ENCODE results near the gene NIPSNAP2.
"Not testable (repeated sequence)": the region's sequence is repeated elsewhere in the genome, so short reads cannot be mapped to it uniquely, and the experiment has no call there.

Gene NIPSNAP2

DNA sequence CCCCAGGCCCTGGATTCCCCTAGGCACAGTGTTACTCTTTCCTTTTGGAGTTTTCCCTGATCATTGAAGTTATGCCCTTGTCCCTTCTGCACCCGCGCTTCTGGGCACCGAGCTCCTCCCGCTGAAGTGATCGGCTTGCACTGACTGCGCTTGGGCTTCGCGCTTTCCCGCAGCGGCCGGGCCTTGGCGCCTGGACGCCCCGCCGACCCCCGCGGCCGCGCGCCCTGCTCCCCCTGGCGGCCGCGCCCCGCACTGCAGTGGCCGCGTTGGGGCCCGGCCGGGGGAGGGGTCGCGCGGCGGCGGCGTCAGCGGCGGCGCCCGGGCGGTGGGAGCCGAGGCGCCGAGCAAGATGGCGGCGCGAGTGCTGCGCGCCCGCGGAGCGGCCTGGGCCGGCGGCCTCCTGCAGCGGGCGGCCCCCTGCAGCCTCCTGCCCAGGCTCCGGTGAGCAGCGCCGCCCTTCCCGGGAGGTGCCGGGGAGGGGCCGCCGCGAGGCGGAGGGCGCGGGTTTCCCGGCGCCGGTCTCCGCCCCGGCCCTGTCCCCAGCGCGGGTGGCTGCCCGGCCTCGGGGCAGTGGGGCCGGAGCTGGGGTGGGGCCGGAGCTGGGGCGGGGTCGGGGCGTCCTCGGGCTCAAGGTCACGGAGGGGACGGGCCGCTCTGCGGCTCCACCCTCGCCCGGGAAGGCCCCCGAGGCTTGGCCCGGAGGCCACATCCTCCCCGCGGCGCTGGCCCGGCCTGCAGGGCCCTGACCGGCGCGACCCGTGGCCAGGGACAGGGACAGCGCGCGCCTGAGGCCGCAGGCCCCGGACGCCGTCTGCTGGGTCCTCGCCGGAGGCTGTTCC is at the start of gene NIPSNAP2:
Gene NIPSNAP2, plus strand, starts transcription at position 325 of the 839 bp plus-strand sequence. Its CDS starts 25 bp downstream, at position 350.
- H3K9me3 Mint-ChIP-seq: no peaks in the 10 kb centered on the region
- H3K27me3 Mint-ChIP-seq (ENCODE audit: low read depth): no peaks in the 10 kb centered on the region
- peak within 1 kb of the TSS; percentile 84 for H3K4me3 Mint-ChIP-seq
- peaks cover 6% of the 10 kb centered on the region for H3K36me3 Mint-ChIP-seq (ENCODE audit: low read depth)
- peak within 1 kb of the TSS; percentile 91 for H3K27ac Mint-ChIP-seq
- H3K4me1 Mint-ChIP-seq (ENCODE audit: low read depth): peaks cover 14% of the 10 kb centered on the region
- peak; percentile 70 for DNase-seq (ENCODE audit: low spot score)

DNA sequence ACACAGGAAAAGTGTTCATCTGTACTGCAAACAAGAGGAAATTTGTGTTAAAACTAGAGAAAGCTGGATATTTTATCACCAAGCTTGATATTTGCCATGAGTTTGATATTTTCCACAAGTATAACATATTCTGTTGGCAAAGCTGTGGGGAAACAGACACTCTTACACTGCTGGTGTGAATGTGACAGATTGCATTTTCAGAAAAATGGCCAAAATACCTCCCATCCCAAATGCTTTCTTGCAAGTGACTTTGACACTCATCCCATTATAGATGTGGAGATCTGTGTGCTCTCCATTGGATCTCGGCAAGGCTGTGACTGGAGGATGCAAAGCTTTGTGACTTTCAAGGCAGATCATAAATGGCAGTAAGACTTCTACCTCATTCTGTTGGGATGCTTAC is 46.6 kb upstream of the NIPSNAP2 start:
- H3K4me3 Mint-ChIP-seq: no peak overlapping the region
- no peaks in the 10 kb centered on the region for H3K36me3 Mint-ChIP-seq (ENCODE audit: low read depth)
- no peak overlapping the region for H3K27ac Mint-ChIP-seq
- H3K9me3 Mint-ChIP-seq: no peaks in the 10 kb centered on the region
- no peak for DNase-seq (ENCODE audit: low spot score)
- H3K4me1 Mint-ChIP-seq (ENCODE audit: low read depth): peaks cover 4% of the 10 kb centered on the region
- no peaks in the 10 kb centered on the region for H3K27me3 Mint-ChIP-seq (ENCODE audit: low read depth)

DNA sequence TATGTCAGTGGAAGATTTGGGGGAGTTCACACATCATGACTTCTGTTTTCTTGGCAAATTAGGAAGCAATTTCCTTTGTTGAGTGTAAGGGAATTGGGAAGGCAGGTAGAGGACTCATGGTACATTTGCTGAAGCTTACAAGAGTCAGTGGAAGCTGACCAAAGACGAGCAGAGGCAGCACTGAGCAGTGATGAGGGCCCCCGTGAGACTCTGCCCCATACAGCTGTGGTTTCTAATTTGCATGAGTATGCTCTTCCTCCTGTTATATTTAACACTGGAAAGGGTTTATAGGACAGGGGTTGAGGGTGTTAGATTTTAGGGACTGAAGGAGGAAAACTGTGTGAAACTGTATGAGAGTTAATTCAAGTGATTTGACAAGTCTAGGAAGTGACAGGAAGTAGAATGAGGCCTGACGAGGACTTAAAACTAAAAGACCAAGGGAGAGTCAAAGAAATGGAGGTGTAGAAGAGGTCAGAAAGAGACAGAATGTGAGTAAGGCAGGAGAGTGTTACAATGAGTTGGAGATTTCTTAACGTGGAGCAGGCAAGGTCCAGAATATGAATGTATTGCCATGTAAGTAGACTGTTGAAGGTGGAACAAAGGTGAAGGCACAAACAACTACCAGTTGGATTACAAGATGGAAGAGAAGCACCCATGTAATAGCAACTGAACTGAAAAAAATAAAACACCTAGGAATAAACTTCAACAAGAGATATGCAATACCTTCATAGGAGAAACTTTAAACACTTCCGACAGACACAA is 36.2 kb upstream of the NIPSNAP2 start:
- Mint-ChIP-seq H3K36me3 (ENCODE audit: low read depth) (no peaks in the 10 kb centered on the region), H3K27ac (no peak overlapping the region), H3K27me3 (ENCODE audit: low read depth) (no peaks in the 10 kb centered on the region), H3K4me3 (no peak overlapping the region), H3K4me1 (ENCODE audit: low read depth) (no peaks in the 10 kb centered on the region), H3K9me3 (peaks cover 4% of the 10 kb centered on the region)
- DNase-seq (ENCODE audit: low spot score): no peak

DNA sequence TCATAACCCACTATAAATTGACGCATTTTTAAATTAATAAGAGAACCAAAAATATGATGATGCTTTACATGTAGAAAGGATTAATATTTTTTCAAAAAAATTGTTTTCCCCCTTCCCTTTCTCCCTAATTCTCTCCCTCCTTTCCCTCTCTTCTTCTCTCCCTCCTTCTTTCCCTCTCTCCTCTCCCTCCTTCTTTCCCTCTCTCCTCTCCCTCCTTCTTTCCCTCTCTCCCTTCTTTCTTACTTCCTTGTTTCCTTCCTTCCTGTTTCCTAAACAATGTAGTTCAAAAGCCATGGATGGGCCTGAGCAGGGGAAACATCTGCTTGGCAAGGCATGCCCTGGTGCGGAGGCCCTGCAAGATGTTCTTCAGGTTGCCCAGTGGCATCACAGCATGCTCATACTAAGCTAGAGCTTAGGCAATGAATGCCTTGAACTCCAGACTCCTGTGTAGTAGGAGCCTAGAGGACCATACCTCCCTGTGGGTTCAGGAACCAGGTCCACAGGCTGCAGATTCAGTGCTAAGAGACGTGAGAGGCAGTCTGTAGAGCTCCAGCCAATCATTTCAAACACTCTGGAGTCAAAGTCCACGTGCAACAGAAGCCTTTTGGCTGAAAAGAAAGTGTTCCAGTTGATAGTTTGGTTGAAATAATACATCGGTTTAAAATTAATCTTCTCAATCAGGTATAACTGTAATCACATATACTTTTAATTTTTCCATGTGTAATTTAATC is 32.8 kb upstream of the NIPSNAP2 start:
- Mint-ChIP-seq H3K27me3 (ENCODE audit: low read depth) (no peaks in the 10 kb centered on the region), H3K4me1 (ENCODE audit: low read depth) (no peaks in the 10 kb centered on the region), H3K9me3 (peaks cover 9% of the 10 kb centered on the region), H3K36me3 (ENCODE audit: low read depth) (no peaks in the 10 kb centered on the region), H3K4me3 (no peak overlapping the region), H3K27ac (no peak overlapping the region)
- no peak for DNase-seq (ENCODE audit: low spot score)

DNA sequence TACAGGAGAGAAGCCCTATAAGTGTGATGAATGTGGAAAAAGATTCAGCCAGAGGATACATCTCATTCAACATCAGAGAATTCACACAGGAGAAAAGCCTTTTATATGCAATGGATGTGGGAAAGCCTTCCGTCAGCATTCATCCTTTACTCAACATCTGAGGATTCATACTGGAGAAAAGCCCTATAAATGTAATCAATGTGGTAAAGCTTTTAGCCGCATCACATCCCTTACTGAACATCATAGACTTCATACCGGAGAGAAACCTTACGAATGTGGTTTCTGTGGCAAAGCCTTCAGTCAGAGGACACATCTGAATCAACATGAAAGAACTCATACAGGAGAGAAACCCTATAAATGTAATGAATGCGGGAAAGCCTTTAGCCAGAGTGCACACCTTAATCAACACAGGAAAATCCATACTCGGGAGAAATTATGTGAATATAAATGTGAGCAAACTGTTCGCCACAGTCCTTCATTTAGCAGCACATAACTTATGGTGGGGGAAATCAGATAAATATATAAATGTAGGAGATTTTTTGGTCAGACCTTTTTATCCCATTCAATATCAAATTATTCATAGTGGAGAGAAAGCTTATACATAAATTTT is 24.8 kb upstream of the NIPSNAP2 start:
- Mint-ChIP-seq H3K4me3 (no peak overlapping the region), H3K27me3 (ENCODE audit: low read depth) (no peaks in the 10 kb centered on the region), H3K9me3 (peaks cover 42% of the 10 kb centered on the region), H3K36me3 (ENCODE audit: low read depth) (peaks cover 3% of the 10 kb centered on the region), H3K27ac (no peak overlapping the region), H3K4me1 (ENCODE audit: low read depth) (no peaks in the 10 kb centered on the region)
- DNase-seq (ENCODE audit: low spot score): no peak

DNA sequence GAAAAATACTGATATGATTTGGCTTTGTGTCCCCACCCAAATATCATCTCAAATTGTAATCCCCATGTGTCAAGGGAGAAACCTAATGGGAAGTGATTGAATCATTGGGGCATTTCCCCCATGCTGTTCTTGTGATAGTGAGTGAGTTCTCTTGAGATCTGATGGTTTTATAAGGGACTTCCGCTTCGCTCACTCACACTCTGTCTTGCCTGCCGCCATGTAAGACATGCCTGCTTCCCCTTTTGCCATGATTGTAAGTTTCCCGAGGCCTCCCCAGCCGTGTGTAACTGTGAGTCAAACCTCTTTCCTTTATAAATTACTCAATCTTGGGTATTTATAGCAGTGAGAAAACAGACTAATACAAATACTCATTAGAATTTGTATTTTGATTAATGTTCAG is 17.8 kb upstream of the NIPSNAP2 start:
- Mint-ChIP-seq H3K9me3 (peaks cover 19% of the 10 kb centered on the region), H3K4me3 (no peak overlapping the region), H3K36me3 (ENCODE audit: low read depth) (no peaks in the 10 kb centered on the region), H3K27me3 (ENCODE audit: low read depth) (no peaks in the 10 kb centered on the region), H3K4me1 (ENCODE audit: low read depth) (no peaks in the 10 kb centered on the region), H3K27ac (no peak overlapping the region)
- DNase-seq (ENCODE audit: low spot score): no peak

DNA sequence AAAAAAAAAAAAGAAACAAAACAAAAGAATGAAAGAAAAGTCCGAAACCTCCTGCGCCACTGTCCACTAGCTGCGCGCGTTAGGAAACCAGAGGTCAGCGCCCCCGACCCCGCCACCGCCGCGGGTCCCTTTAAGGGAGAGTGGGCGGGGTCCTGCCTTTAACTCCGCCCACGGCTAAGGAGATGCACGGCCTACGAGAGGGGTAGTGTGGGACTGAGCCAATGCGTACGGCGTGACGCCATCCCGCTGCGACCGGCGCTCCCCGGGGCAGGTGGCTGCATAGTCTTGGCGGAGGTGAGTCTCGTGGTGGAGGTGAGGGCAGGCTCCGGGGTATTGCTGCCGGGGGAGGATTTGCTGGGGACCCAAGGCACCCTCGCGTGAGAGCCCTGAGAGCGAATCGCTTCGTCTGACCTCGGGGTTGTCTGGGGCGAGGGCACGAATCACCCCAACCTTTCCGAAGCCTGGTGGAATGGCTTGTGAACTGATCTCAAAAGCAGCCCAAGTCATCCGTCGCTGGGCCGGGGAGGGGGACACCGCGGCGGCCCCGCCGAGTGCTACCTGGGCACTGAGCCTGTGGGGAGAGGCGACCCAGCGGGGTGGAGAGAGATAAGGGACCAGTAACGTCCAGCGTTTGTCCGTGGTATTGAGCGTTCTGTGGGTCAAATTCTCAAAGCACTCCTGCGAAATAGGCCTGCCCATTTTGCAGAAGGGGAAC is 12.6 kb upstream of the NIPSNAP2 start, which contains the start of gene MRPS17:
Gene MRPS17, plus strand, starts transcription at position 241 of the 715 bp plus-strand sequence. CDS start 1,319 bp downstream, outside the sequence.
- no peaks in the 10 kb centered on the region for H3K27me3 Mint-ChIP-seq (ENCODE audit: low read depth)
- peak within 1 kb of the TSS; percentile 96 for H3K27ac Mint-ChIP-seq
- H3K36me3 Mint-ChIP-seq (ENCODE audit: low read depth): peaks cover 17% of the 10 kb centered on the region
- peak within 1 kb of the TSS; percentile 96 for H3K4me3 Mint-ChIP-seq
- peaks cover 4% of the 10 kb centered on the region for H3K9me3 Mint-ChIP-seq
- peaks cover 7% of the 10 kb centered on the region for H3K4me1 Mint-ChIP-seq (ENCODE audit: low read depth)
- peak; percentile 91 for DNase-seq (ENCODE audit: low spot score)

DNA sequence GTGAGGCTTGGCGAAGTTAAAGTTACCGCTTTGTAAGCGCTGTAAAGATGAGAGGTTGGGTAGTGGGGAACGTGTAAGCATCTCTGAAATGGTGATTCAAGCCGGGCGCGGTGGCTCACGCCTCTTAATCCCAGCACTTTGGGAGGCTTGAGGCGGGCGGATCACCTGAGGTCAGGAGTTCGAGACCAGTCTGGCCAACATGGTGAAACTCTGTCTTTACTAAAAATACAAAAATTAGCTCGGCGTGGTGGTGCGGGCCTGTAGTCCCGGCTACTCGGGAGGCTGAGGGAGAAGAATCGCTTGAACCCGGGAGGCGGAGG is 12.1 kb upstream of the NIPSNAP2 start:
- Mint-ChIP-seq H3K36me3 (ENCODE audit: low read depth) (peaks cover 17% of the 10 kb centered on the region), H3K27ac (peak overlapping the region; percentile 96), H3K4me3 (peak overlapping the region; percentile 96)
- H3K4me1 Mint-ChIP-seq (ENCODE audit: low read depth); H3K27me3 Mint-ChIP-seq (ENCODE audit: low read depth); DNase-seq (ENCODE audit: low spot score); H3K9me3 Mint-ChIP-seq: not testable (repeated sequence)

DNA sequence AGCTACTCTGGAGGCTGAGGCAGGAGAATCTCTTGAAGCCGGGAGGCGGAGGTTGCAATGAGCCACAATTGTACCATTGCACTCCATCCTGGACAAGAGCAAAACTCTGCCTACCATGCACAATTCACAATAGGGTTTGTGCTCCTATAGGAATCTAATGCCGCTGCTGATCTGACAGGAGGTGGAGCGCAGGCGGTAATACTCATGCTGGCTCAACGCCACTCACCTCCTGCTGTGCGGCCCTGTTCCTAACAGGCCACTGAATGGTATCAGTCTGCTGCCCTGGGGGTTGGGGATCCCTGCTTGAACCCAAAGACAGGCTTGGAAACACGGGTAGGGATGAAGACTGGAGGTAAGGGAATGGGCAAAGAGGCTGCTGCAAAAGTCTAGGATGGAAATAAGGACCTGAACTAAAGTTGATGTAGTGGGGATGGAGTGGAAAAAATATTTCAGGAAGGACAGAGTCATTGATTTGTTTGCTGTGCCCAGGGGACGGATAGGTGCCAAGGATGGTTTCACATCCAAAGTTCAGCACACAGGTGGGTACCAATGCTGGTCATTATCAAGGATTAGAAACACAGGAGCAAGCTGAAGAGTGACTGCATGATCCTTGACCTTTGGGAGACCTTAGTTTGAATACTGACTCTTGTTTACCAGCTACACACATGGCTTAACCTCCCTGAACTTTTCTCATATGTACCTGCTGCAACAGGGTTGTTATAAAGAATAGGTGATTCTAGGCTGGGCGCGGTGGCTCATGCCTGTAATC is 10.5 kb upstream of the NIPSNAP2 start:
- Mint-ChIP-seq H3K4me3 (peak overlapping the region; percentile 96), H3K36me3 (ENCODE audit: low read depth) (peaks cover 17% of the 10 kb centered on the region), H3K27me3 (ENCODE audit: low read depth) (no peaks in the 10 kb centered on the region), H3K4me1 (ENCODE audit: low read depth) (peaks cover 7% of the 10 kb centered on the region), H3K27ac (no peak overlapping the region), H3K9me3 (peaks cover 4% of the 10 kb centered on the region)
- DNase-seq (ENCODE audit: low spot score): no peak

DNA sequence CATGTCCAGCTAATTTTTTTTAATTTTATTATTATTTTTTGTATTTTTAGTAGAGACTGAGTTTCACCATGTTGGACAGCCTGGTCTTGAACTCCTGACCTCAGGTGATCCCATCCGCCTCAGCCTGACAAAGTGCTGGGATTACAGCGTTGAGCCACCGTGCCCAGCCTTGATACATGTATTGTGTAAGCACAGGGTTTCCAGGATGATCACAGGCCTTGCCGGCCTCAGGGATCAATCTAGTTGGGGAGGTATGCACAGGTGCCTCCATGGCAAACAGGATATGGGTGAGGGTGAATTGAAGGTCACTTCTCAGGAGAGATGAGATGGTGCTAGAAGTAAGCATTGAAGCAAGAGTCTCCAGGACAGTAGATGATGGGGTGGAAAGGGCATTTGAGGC is 7.2 kb upstream of the NIPSNAP2 start:
- no peak overlapping the region for H3K27ac Mint-ChIP-seq
- no peak overlapping the region for H3K4me3 Mint-ChIP-seq
- DNase-seq (ENCODE audit: low spot score): no peak
- peaks cover 15% of the 10 kb centered on the region for H3K36me3 Mint-ChIP-seq (ENCODE audit: low read depth)
- H3K9me3 Mint-ChIP-seq: no peaks in the 10 kb centered on the region
- peaks cover 7% of the 10 kb centered on the region for H3K4me1 Mint-ChIP-seq (ENCODE audit: low read depth)
- no peaks in the 10 kb centered on the region for H3K27me3 Mint-ChIP-seq (ENCODE audit: low read depth)

DNA sequence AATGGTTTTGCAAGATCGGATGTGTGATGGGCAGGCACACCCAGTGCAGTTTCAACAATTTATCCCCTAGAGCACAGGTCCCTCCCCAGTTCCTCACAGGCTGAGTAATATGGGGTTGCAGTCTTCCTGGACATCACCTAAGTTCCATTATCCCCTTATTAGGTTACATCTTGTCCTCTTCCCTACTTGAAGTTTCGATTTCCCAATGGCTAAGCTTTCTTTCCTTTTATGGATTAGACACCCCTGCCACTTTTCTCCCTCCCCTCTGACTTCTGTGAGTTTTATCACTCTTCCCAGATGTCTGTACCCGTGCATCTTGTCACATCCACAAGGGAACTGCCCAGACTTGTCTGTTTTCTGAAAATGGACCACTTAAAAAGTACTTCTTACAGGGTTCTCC is 2.4 kb upstream of the NIPSNAP2 start:
- Mint-ChIP-seq H3K36me3 (ENCODE audit: low read depth) (no peaks in the 10 kb centered on the region), H3K4me3 (no peak overlapping the region), H3K27ac (no peak overlapping the region), H3K4me1 (ENCODE audit: low read depth) (peaks cover 14% of the 10 kb centered on the region), H3K9me3 (no peaks in the 10 kb centered on the region), H3K27me3 (ENCODE audit: low read depth) (no peaks in the 10 kb centered on the region)
- no peak for DNase-seq (ENCODE audit: low spot score)

DNA sequence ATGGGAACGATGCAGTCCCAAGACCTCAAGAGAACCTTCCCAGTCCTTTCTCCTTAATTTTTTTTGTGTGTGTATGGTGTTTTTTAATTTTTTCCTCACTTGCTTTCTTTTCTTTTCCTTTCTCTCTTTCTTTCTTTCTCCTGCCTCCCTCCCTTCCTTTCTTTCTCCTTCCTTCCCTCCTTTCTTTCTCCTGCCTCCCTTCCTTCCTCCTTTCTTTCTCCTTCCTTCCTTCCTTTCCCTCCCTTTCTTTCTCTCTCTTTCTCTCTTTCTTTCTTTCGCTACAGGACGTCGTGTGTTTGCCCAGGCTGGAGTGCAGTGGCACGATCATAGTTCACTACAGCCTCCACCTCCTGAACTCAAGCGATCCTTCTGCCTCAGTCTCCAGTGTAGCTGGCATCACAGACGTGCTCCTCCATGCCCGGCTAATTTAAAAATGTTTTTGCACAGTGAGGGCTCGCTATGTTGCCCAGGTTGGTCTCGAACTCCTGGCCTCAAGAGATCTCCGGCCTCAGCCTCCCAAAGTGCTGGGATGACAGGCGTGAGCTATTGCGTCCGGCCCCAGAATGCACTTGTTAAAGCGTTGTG is 709 bp upstream of the NIPSNAP2 start:
- Mint-ChIP-seq H3K4me3 (peak overlapping the region; percentile 76), H3K36me3 (ENCODE audit: low read depth) (peaks cover 3% of the 10 kb centered on the region), H3K27me3 (ENCODE audit: low read depth) (no peaks in the 10 kb centered on the region), H3K4me1 (ENCODE audit: low read depth) (peaks cover 14% of the 10 kb centered on the region), H3K27ac (peak overlapping the region; percentile 74), H3K9me3 (no peaks in the 10 kb centered on the region)
- no peak for DNase-seq (ENCODE audit: low spot score)

Data from T-helper 2 cell treated with Interferon-gamma antibody and Interleukin-4, amounts not matched to agents 5 μg/mL and 100 μg/mL, for 36 hours (primary cell).